ENCODE results near the gene ANOS1.

- TF ChIP-seq YY1 (IDR thresholded peaks at IDR 0.05; ENCODE audit: insufficient read depth, insufficient read length) (no peak), ZNF274 (IDR thresholded peaks at IDR 0.05; ENCODE audit: low read depth, low read length) (no peak), SUZ12 (IDR thresholded peaks at IDR 0.05; ENCODE audit: extremely low read depth, insufficient read depth, insufficient read length) (no peak)
Measured at GRCh38 chrX:8773117-8773516, 41.2 kb upstream of the ANOS1 start.
